ENCODE measurements around the gene DBN1.

DBN1 gene

GRCh38 chr5:177455036-177455660, 18.3 kb downstream of the DBN1 start:
- no peaks in the 10 kb centered on the region for H3K27me3 ChIP-seq (ENCODE audit: low read depth)
- H3K4me3 ChIP-seq = peak overlapping the region; percentile 50
- no peaks in the 10 kb centered on the region for H3K9me3 ChIP-seq
- in situ Hi-C loops (cut with MboI; ENCODE audit: low sequenced_read_pairs) = no loop called here
- H3K36me3 ChIP-seq (replicated peaks) = peaks cover 32% of the 10 kb centered on the region
- peak; percentile 68 to 93 for DNase-seq (ENCODE audit: low spot score in 2 of 2)
- H3K4me1 ChIP-seq = peaks cover 7% of the 10 kb centered on the region

- H3K9me3 ChIP-seq = no peaks in the 10 kb centered on the region
- DNase-seq (ENCODE audit: low spot score in 2 of 2) = peak; percentile 78 to 96
- in situ Hi-C loops (cut with MboI; ENCODE audit: low sequenced_read_pairs) = no loop called here
- H3K36me3 ChIP-seq (replicated peaks) = peaks cover 28% of the 10 kb centered on the region
- peaks cover 7% of the 10 kb centered on the region for H3K4me1 ChIP-seq
- no peaks in the 10 kb centered on the region for H3K27me3 ChIP-seq (ENCODE audit: low read depth)
- peak overlapping the region; percentile 50 for H3K4me3 ChIP-seq
These were observed 18.9 kb downstream of the DBN1 start for GRCh38 chr5:177454397-177455035.

- Histone ChIP-seq H3K4me1 (peaks cover 7% of the 10 kb centered on the region), H3K4me3 (peak overlapping the region; percentile 50), H3K9me3 (no peaks in the 10 kb centered on the region), H3K36me3 (replicated peaks) (peaks cover 24% of the 10 kb centered on the region), H3K27me3 (ENCODE audit: low read depth) (no peaks in the 10 kb centered on the region)
- in situ Hi-C loops (cut with MboI; ENCODE audit: low sequenced_read_pairs) = no loop called here
- peak in 1 of 2 experiments; percentile 61 for DNase-seq (ENCODE audit: low spot score in 2 of 2)
These were observed 19.5 kb downstream of the DBN1 start for GRCh38 chr5:177453852-177454396.

- H3K4me1 ChIP-seq = peaks cover 10% of the 10 kb centered on the region
These were observed 20.5 kb downstream of the DBN1 start for GRCh38 chr5:177452688-177453638.

DNA sequence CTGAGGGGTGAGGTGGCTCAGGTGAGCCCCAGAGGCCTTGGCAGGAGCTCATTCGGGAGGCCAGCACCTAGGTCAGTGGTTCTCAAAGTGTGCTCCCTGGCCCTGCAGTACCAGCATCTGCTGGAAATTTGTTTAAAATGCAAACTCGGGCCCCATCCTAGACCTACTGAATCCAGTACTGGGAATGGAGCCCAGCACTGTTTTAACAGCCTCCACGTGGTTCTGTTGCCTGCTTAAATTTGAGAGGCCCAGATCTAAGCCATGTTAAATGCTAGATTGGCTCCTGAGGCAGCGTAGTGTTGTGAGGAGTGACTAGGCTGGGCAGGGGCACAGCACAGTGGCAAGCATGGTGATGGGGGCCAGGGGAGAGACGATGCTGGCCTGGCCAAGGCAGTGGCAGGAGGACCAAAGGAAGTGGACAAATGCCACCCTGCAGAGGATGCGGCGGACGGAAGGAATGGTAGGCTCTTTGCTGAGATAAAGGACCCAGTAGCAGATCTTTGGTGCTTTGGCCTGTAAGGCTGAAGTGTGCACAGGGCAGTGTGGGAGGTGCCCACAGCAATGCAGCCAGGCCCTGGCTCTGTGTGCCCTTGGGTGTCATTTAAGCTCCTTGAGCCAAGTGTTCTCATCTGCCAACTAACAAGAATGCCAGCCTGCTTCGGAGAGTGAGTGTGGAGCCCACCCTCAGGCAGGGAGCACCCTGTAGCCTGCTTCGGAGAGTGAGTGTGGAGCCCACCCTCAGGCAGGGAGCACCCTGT, 22.6 kb downstream of the DBN1 start:
- peaks cover 20% of the 10 kb centered on the region for H3K4me1 ChIP-seq
- DNase-seq (ENCODE audit: low spot score in 2 of 2) = no peak
- in situ Hi-C loops (cut with MboI; ENCODE audit: low sequenced_read_pairs) = no loop called here

More at GRCh38 chr5:177452688-177453638, 20.5 kb downstream of the DBN1 start:
- Histone ChIP-seq H3K36me3 (replicated peaks) (peaks cover 14% of the 10 kb centered on the region), H3K4me3 (no peak overlapping the region; the same call in 1 of the 2 replicates), H3K9me3 (no peaks in the 10 kb centered on the region), H3K27me3 (ENCODE audit: low read depth) (no peaks in the 10 kb centered on the region)
- no peak for DNase-seq (ENCODE audit: low spot score in 2 of 2)
- in situ Hi-C loops (cut with MboI; ENCODE audit: low sequenced_read_pairs) = no loop called here

DNA sequence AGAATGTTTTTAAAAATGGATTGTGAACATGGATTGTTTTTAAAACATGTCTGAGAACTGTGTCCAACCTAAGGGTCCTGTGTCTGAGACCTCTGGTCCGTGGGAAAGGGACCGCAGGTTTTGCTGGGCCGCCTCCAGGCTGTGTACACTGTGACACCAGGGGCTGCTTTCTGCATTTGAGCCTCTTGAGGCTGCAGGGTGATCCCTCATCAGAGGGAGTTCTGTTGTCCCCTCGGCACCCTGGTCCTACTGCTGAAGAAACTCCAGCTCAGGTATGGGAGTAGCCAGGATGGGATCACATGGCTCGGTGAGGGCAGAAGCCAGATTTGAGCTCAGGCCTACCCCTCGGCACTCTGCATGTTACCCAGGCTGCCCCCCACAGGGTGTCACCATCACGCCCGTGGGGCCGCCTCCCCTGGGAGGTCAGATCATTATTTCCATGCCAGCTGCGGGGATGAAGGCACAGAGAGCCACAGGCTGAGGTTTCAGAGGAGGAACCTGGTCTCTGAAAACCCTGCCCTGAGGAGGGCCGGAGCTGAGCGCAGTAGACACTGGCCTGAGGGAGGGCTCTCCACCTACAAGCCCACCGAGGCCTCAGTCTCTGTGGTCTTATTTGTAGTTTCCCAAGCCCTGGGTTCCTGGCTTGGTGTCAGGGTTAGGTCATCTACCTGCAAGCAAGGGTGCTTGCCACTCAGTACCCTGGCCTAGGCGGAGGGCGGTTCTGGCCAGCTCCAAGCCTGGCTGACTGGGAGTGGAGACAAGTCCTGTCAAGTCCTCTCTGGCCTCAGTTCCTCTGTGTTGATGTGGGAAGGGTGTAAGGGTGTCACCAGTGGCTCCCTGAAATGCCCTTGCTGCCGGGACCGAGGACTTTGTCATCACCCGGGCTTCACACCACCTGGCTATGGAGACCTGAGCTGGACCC, 24.0 kb downstream of the DBN1 start:
- Histone ChIP-seq H3K4me1 (peaks cover 21% of the 10 kb centered on the region), H3K36me3 (replicated peaks) (peaks cover 2% of the 10 kb centered on the region; the same call in 1 of the 2 replicates), H3K27me3 (ENCODE audit: low read depth) (no peaks in the 10 kb centered on the region), H3K9me3 (no peaks in the 10 kb centered on the region), H3K4me3 (no peak overlapping the region)
- in situ Hi-C loops (cut with MboI; ENCODE audit: low sequenced_read_pairs) = loop anchor here (5.0 to 10.0 kb wide), 2 partner anchors 57 to 135 kb away; partner anchors contain the start of gene MXD3
- DNase-seq (ENCODE audit: low spot score in 2 of 2) = no peak

More for the DNA sequence above, 22.6 kb downstream of the DBN1 start:
- Histone ChIP-seq H3K36me3 (replicated peaks) (peaks cover 2% of the 10 kb centered on the region), H3K4me3 (no peak overlapping the region), H3K9me3 (no peaks in the 10 kb centered on the region), H3K27me3 (ENCODE audit: low read depth) (no peaks in the 10 kb centered on the region)

GRCh38 chr5:177448244-177448950, 25.0 kb downstream of the DBN1 start:
- Histone ChIP-seq H3K4me3 (peak overlapping the region; percentile 47), H3K4me1 (peaks cover 13% of the 10 kb centered on the region), H3K27me3 (ENCODE audit: low read depth) (no peaks in the 10 kb centered on the region), H3K9me3 (no peaks in the 10 kb centered on the region), H3K36me3 (replicated peaks) (no peaks in the 10 kb centered on the region)
- in situ Hi-C loops (cut with MboI; ENCODE audit: low sequenced_read_pairs) = loop anchor here (5.0 to 10.0 kb wide), 2 partner anchors 56 to 134 kb away; partner anchors contain the start of gene MXD3
- no peak for DNase-seq (ENCODE audit: low spot score in 2 of 2)

- H3K9me3 ChIP-seq = no peaks in the 10 kb centered on the region
- no peaks in the 10 kb centered on the region for H3K27me3 ChIP-seq (ENCODE audit: low read depth)
- H3K36me3 ChIP-seq (replicated peaks) = no peaks in the 10 kb centered on the region
- H3K4me3 ChIP-seq = peak overlapping the region; percentile 47
- peak in 1 of 2 experiments; percentile 65 for DNase-seq (ENCODE audit: low spot score in 2 of 2)
- in situ Hi-C loops (cut with MboI; ENCODE audit: low sequenced_read_pairs) = loop anchor here (5.0 to 10.0 kb wide), 2 partner anchors 55 to 133 kb away; partner anchors contain the start of gene MXD3
- peaks cover 13% of the 10 kb centered on the region for H3K4me1 ChIP-seq
These were observed 25.7 kb downstream of the DBN1 start for GRCh38 chr5:177447611-177448243.

GRCh38 chr5:177447066-177447610, 26.3 kb downstream of the DBN1 start:
- H3K4me3 ChIP-seq = peak overlapping the region; percentile 47
- in situ Hi-C loops (cut with MboI; ENCODE audit: low sequenced_read_pairs) = loop anchor here (5.0 to 10.0 kb wide), 2 partner anchors 55 to 132 kb away; partner anchors contain the start of gene MXD3
- no peaks in the 10 kb centered on the region for H3K27me3 ChIP-seq (ENCODE audit: low read depth)
- peaks cover 4% of the 10 kb centered on the region; the same call in 1 of the 2 replicates for H3K36me3 ChIP-seq (replicated peaks)
- H3K9me3 ChIP-seq = no peaks in the 10 kb centered on the region
- DNase-seq (ENCODE audit: low spot score in 2 of 2) = peak; percentile 60 to 84
- peaks cover 13% of the 10 kb centered on the region for H3K4me1 ChIP-seq

GRCh38 chr5:177446200-177447065, 27.0 kb downstream of the DBN1 start, which contains the start of gene PRR7:
PRR7 (plus strand) TSS chr5:177446814; CDS start chr5:177455068, 8,254 bp downstream.
- no peaks in the 10 kb centered on the region for H3K9me3 ChIP-seq
- H3K4me3 ChIP-seq = peak within 1 kb of the TSS; percentile 47
- no peaks in the 10 kb centered on the region for H3K27me3 ChIP-seq (ENCODE audit: low read depth)
- in situ Hi-C loops (cut with MboI; ENCODE audit: low sequenced_read_pairs) = loop anchor here (5.0 to 10.0 kb wide), 2 partner anchors 54 to 132 kb away; partner anchors contain the start of gene MXD3
- peaks cover 9% of the 10 kb centered on the region; the same call in 1 of the 2 replicates for H3K36me3 ChIP-seq (replicated peaks)
- DNase-seq (ENCODE audit: low spot score in 2 of 2) = peak; percentile 37 to 79
- H3K4me1 ChIP-seq = peaks cover 13% of the 10 kb centered on the region

Data from HAP-1 (cell line).